NCI-H2196 treated with DMSO at 0.1 percent for 48 hours (cell line): Measurements from ENCODE around the gene CPA1.

Experiments
- DNase-seq: peaks from one replicate; lab custom pipeline; 2025; ENCODE audit not compliant: unreplicated experiment; lab: John Stamatoyannopoulos, UW

CPA1 gene

GRCh38 chr7:130423501-130424037 lies 43.3 kb downstream of the CPA1 start:
- no peak for DNase-seq

- no peak for DNase-seq
Observed at GRCh38 chr7:130425796-130426195, 45.5 kb downstream of the CPA1 start.

GRCh38 chr7:130426564-130426963 lies 46.3 kb downstream of the CPA1 start:
- DNase-seq, result no peak

GRCh38 chr7:130429019-130429418 lies 48.7 kb downstream of the CPA1 start:
- DNase-seq, result no peak

DNA sequence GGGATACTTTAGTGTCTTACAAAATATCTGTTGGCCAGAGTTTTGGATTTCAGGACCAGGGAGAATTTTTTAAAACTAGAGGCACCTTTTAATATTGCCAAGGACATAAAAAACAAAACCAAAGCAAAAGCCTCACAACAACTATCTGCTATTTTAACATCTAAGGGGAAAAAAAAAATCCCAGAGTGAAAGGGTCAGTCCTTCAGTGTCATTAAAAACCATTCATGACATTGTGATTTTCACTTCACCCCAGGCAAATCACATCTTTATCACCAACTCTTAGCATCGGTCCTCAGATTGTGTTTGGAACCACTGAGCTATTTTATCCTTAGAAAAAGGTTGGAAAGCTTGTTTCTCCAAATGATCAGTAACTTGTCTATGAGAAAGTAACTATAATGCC lies 49.8 kb downstream of the CPA1 start:
- DNase-seq, result no peak

- DNase-seq, result no peak
Observed at GRCh38 chr7:130430841-130431666, 50.8 kb downstream of the CPA1 start.

- DNase-seq, result no peak
Observed at GRCh38 chr7:130432886-130433285, 52.6 kb downstream of the CPA1 start.

DNA sequence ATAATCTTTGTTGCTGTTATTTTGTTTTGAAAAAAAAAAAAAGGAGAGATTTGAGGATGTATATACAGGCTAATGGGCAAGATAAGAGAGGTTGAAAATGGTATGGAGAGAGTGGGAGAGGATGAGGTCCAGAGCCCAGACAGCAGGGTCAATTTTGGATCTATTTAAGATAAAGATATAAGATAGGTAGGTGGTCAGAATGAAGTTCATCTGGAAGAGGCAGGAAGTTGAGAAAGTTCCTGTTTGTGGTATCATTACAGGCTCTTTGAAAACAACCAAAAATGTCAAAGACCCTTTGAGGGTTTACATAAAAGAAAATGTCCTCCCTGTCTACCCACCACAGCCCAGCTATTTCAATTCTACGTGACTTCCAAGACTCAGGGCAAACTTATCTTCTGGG lies 53.0 kb downstream of the CPA1 start:
- DNase-seq, result no peak

GRCh38 chr7:130435311-130435854 lies 55.1 kb downstream of the CPA1 start:
- DNase-seq, result no peak

DNA sequence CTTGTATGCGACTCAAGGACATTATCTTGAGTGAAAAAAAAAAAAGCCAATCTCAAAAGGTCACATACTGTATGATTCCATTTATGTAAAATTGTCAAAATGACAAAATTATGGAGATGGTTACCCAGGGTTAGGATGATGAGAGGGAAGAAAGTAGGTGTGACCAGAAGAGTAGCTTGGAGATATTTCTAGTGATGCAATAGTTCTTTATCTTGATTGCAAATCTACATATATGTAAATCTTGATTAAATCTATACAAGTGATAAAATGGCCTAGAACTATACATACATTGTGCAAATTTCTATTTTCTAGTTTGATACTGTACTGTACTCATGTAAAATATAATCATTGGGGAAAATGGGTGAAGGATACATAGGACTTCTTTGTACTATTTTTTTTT lies 56.0 kb downstream of the CPA1 start:
- no peak for DNase-seq
